Colon (tissue), 2 donors: ENCODE data around the gene LAG3.

Source experiments
- FAIRE-seq: peaks from 2 replicates; lab custom pipeline; 2012; peaks lifted over from hg19 to GRCh38; lab: Jason Lieb, UNC
- donor health status: control.
- donor health status: control.

Gene LAG3

DNA sequence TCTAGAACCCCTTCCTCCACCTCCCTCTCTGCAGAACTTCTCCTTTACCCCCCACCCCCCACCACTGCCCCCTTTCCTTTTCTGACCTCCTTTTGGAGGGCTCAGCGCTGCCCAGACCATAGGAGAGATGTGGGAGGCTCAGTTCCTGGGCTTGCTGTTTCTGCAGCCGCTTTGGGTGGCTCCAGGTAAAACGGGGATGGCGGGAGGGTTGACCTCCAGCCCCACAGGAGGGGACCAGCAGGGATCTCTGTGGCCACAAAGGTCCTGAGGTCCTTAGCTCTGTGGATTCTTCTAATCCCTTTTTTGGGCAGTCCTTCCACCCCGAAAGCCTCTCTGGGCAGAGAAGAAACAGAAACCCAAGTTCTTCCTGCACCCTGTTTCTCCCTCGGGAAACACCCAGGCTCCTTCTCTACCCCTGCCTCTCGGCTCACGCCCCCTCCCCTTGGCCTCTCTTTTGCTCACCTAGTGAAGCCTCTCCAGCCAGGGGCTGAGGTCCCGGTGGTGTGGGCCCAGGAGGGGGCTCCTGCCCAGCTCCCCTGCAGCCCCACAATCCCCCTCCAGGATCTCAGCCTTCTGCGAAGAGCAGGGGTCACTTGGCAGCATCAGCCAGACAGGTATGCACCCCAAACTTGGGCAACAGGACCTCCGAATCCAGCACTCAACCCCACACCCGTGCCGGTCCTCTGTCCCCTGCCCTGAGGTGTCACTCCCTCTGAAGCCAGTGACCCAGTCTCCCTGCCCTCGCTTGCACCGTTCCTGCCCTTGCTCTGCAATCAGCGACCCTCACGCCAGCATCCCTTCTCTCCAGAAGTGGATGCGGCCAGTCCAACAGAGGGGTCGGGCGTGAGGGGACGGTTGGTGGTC lies 638 bp downstream of the LAG3 start:
- FAIRE-seq, result no peak

DNA sequence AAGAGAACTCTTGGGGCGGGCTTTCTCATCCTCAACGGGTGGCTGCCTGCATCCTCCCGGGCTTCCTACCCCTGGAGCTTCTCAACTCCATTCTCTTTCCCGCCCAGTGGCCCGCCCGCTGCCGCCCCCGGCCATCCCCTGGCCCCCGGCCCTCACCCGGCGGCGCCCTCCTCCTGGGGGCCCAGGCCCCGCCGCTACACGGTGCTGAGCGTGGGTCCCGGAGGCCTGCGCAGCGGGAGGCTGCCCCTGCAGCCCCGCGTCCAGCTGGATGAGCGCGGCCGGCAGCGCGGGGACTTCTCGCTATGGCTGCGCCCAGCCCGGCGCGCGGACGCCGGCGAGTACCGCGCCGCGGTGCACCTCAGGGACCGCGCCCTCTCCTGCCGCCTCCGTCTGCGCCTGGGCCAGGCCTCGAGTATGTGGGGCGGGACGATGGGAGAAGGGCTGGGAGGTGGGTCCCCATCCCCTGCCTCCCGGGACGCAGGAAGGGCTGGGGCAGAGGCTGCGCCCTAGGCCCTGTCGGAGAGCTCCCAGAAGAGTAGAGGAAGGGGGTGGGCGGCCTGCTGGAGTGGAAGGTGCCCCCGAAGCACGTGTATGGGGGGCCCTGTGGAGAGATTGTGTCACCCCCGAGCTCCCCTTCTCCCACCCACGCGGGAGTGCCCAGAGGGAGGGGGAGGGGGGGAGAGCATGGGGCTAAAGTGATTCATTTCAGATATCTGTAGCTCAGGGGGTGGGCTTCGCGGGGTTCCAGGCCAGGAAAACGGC lies 1.5 kb downstream of the LAG3 start:
- no peak for FAIRE-seq

DNA sequence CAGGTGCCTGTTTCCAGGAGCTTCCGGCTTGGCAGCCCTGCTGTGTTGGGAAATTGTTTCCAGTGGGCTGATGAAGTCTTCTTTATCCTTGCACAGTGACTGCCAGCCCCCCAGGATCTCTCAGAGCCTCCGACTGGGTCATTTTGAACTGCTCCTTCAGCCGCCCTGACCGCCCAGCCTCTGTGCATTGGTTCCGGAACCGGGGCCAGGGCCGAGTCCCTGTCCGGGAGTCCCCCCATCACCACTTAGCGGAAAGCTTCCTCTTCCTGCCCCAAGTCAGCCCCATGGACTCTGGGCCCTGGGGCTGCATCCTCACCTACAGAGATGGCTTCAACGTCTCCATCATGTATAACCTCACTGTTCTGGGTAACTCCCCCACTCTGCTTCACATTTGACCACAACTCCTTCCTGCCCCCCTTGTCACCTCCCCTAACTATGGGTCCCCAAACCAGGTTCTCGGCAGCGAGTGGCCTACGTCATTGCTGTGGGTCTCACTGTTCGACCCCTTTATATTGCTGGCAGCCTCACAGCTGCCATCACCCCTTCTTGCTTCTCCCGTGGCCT lies 2.3 kb downstream of the LAG3 start:
- no peak for FAIRE-seq

DNA sequence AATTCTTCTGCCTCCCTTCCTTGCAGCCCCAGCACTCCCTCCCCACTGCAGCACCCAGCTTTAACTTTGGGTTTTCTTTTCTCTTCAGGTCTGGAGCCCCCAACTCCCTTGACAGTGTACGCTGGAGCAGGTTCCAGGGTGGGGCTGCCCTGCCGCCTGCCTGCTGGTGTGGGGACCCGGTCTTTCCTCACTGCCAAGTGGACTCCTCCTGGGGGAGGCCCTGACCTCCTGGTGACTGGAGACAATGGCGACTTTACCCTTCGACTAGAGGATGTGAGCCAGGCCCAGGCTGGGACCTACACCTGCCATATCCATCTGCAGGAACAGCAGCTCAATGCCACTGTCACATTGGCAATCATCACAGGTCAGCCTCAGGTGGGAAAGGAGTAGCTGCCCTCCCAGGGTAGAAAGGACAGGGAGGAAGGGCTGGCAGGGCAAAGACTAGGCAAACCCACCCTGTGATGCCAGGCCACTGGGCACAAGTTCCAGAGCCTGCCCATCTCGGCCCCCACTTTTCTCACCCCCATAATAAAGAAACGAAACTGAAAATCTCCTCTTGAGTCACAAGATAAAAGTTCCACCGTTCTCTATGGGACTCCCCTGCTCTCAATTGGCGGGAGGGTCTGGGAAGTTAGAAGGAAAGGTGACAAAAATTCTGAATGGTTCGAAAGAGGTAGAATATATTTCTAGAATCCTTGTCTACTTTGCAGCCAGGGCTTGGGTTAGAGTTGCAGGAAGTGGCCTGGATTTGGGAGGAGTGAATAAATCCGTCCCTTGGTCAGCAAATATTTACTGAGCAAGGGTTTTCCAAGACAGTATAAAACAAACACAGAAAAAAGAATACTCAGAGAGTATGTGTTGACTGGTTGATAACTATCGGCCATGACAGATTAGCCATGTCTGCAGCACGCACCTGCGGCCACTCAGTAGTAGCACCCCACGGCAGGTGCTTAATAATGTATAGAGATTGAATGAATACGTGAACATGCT lies 3.2 kb downstream of the LAG3 start:
- no peak for FAIRE-seq

DNA sequence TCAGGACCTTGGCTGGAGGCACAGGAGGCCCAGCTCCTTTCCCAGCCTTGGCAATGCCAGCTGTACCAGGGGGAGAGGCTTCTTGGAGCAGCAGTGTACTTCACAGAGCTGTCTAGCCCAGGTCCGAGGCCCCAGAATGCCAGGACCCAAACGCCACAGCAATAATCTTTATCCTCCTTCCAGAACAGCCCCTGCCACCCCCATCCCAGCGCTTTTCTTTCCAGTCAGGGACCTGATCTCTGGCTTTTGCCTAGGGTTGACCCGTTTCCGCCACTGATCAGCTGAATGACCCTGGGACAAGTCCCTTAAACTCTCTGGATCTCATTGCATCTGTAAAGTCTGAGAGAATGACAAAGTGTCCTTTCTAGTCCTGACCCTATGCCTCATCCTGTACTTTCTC lies 5.1 kb downstream of the LAG3 start:
- no peak for FAIRE-seq

DNA sequence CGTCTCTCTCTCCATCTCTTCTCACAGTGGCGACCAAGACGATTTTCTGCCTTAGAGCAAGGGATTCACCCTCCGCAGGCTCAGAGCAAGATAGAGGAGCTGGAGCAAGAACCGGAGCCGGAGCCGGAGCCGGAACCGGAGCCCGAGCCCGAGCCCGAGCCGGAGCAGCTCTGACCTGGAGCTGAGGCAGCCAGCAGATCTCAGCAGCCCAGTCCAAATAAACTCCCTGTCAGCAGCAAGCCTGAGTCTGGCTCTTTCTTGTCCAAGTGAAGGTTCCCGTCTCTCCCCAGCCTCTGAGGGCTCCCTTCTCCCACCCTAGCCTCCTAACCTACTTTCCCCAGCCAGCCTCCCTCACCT lies 5.9 kb downstream of the LAG3 start:
- no peak for FAIRE-seq

DNA sequence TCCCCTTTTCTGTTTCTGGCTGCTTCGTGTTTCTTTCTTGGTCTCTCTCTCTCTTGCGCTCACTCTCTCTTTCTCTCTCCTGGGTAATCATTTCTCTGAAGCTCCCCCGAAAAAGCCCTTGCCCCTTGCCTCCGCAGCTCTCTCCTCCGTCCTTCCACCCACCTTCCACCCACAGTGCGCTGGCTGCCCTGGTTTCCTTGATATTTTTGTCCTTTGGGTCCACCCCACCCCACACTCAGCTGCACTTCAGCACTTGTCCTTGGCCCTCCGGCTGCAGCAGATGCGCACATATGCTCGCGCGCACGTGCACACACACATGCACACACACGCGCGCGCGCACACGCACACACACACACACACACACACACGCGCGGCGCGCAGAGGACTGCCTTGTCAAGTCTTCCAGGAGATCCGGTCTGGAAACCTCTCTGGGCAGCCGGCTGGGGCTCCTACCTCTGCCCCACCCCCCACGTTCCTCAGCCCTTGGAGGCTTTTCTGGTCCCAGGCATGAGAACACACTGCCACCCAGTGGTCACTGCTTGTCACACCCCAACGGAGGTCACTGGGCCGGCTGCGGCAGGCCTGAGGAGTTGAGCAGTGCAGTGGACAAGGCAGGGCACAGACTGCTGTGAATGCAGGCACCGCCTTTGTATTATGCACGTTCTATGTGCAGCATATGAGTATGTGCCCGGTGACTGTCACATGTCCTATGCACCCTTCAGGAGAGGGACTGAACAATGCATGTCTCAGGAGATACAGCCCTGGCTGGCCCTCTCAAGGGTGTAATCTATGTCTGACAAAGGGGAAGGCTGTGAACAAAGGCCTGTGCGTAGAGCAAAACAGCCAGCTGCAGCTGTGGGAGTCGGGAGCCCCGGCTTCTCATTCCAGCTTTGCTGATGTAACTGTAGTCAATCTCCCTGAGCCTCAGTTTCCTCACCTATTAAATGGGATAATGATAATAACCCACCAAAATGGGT lies 6.5 kb downstream of the LAG3 start:
- no peak for FAIRE-seq

DNA sequence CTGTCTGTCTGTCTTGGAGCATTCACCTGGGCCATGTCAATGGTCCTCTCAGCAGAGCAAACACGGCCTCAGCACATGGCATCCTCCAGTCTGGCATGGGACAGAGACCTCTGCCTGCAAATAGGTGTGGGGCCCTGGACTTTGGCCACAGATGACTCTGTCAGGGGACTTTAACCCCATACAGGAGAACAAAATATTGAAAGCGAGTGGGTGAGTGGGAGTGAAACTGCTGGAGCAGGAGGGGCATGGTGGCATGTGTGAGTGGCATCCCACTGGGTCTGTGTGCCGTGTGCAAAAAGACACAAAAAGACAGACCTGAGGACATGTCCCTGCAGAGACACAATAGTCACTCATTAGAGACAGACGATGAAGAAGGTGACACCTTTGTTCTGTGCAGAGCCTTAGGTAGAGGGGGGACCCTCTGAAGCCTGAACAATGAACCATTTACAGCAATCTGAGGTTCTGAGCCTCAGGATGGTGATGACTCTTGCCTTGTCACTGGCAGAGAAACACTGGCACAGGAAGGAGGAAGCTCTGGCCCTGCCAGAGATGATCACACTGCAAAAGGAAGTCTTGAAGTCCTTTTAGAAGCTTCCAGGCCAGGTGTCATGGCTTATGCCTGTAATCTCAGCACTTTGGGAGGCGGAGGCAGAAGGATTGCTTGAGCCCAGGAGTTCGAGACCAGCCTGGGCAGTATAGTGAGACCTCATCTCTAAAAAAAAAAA lies 7.5 kb downstream of the LAG3 start:
- FAIRE-seq, result no peak

DNA sequence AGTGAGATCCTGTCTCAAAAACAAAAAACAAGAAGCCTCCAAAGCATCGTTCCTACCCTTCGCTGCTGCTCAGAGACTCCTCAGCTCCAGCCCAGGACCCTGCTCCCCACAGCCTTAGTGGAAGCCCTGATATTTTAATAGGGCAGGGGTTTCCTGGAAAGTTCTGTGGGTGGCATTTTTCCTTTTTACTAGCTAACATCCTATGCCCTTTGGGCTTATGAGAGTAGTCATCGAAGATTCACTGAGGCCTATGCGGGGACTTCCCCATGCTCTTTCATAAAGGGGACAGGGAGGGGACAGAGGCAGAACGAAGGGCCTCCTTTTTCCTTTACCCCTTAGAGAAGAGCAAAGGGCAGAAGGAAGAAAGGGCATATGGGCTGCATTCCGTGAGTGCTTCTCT lies 8.3 kb downstream of the LAG3 start:
- no peak for FAIRE-seq

DNA sequence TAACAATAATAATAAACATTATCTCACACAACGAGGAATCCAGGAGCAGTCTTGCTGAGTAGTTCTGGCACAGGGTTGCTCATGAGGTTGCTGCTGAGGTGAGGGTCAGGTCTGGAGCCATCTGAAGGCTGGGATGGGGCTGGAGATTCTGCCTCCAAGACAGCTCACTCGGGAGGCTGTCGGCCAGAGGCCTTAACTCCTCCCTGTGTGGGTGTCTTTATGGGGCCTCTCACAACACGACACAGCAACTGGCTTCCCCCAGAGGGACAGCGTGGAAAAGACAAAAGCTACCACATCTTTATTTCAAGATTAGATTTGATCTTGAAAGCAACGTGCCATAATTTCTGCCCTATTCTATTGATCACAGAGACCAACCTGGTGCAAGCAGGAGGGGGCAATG lies 9.8 kb downstream of the LAG3 start:
- FAIRE-seq, result no peak

DNA sequence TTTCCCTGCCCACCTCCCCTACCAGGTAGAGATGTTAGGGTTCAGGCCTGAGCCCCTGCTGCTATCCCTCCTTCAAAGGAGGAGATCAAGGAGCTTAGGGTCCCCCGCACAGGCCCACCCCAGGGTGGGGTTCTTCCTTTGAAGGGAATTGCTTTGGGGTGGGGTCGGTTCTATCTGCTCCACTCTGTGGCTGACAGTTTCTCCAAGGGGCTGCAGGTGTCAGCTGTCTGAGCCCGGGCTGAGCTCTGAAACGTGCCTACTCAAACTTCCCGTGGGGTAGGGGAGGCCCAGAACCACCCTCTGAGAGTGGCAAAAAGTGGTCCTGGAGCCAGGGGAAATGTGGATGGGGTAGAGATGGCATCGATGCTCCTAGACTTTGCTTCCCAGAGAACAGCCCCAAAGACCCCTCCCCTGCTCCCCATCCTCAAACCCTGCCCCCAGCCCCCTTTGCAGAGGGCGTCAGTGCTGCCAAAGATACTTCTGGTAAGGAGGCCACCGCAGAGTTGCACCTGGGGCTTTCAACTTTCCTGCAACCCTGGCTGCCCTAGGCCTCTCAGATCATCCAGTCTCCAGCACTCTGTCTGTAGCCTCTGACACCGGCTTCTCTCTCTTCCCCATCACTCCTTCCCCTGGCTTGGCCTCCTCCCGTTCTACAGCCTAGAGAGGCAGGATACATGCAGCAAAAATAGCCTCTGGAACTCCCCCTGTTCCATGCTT lies 10.7 kb downstream of the LAG3 start:
- FAIRE-seq, result no peak

DNA sequence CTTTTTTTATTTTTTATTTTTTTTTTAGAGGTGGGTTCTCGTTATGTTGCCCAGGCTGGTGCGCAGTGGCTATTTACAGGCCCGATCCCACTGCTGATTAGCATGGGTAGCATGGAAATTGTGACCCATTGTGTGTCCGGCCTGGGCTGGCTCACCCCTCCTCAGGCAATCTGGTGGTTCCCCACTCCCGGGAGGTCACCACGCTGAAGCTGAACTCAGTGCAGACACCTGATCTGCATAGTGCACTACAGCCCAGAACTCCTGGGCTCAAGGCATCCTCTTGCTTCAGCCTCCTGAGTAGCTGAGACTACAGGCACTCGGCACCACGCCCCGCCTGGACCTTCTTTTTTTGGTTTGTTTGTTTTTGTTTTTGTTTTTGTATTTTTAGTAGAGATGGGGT lies 11.5 kb downstream of the LAG3 start:
- no peak for FAIRE-seq

DNA sequence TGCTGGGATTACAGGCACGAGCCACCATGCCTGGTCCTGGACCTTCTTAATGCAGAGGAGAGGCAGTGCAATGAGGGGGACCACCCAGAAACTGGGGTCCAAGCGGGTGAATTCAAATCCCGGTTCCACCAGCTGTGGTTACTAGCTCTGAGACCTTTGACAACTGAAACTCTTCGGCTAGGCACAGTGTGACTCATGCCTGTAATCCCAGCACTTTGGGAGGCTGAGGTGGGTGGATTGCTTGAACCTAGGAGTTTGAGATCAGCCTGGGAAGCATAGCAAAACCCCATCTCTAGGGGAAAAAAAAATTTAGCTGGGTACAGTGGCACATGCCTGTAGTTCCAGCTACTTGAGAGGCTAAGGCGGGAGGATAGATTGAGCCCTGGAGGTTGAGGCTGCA lies 12.0 kb downstream of the LAG3 start:
- FAIRE-seq, result no peak

DNA sequence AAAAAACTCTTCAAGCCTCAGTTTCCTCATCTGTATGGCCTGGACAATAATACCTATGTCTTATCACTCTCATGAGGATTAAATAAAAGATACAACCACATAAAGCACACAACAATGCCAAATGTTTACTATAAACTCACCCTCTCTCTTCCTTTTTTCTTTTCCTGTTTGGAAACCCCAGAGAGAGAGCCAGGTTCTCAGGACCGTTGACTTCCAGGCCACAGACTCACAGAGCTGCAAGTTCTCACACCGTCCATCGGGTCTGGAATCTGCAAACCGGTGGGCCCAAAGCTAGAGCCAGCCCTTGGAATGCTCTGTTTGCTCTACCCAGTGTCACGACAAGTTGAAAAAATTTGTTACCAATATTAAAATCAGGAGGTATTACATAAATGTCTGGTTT lies 12.4 kb downstream of the LAG3 start:
- no peak for FAIRE-seq

DNA sequence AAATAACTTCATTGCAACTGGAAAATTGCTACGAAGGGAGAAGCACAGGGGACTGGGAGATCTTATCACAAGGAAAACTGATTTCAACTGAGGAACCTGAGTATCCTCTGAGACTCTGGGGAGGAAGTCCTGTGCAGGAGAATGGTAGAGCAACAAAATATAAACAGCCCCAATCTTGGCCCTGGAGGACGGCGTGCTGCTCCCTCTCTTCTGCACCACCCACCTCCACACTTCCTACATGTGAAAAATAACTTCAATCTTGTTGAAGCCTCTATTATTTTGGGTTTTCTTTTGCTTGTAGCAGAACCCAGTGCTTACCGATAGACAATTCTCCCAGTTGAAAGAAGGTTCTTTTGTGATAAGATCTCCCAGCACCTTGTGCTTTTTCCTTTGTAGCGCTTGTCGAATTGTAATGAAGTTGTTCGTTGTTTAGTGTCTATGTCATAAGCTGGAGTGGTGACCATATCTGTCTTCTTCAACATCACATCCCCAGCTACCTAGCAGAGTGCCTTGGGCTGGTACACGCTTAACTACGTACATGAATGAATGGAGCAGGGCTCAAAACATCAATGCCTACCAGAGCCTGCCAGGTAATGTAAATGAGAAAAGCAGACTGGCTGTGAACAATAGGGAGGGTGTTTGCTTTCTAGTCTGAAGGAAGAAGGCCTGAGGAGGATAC lies 14.2 kb downstream of the LAG3 start:
- no peak for FAIRE-seq

DNA sequence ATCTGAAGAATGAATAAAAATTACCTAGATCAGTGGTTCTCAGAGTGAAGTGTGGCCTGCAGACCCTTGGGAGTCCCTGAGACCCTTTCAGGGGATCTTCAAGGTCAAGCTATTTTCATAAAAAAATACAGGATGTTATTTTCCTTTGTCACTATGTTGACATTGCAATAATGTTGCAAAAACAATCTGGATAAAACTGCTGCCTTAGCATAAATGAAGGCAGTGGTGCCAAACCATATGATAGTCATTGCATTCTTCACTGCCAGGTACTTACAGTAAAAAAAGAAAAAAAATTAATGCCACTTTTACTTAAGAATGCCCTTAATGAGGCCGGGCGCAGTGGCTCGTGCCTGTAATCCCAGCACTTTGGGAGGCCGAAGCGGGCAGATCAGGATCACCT lies 15.0 kb downstream of the LAG3 start:
- FAIRE-seq, result no peak

DNA sequence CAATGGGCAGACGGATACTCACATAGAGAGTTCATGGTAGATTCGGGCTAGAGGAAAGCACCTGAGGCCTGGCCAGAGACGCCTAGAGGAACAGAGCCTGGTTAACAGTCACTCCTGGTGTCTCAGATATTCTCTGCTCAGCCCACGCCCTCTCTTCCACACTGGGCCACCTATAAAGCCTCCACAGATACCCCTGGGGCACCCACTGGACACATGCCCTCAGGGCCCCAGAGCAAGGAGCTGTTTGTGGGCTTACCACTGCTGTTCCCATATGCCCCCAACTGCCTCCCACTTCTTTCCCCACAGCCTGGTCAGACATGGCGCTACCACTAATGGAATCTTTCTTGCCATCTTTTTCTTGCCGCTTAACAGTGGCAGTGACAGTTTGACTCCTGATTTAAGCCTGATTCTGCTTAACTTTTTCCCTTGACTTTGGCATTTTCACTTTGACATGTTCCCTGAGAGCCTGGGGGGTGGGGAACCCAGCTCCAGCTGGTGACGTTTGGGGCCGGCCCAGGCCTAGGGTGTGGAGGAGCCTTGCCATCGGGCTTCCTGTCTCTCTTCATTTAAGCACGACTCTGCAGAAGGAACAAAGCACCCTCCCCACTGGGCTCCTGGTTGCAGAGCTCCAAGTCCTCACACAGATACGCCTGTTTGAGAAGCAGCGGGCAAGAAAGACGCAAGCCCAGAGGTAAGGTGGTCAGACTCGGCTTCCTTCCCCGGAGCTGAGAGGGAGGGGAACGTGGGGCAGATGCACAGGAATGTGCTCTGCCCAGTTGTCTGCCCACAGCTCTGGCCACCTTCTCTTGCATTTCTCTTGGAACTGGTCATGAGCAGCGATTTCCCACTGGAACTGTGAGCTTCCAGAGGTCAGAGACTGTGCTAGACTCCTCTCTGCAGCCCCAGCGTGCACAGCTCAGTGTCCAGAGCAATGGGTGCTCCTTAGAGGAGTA lies 16.9 kb downstream of the LAG3 start, which contains the start of gene CD4:
Gene CD4, plus strand, starts transcription at position 557 of the 953 bp plus-strand sequence. CDS start 10,611 bp downstream, outside the sequence.
- FAIRE-seq, result no peak
